Measurements from ENCODE around the gene GTF2H3.

The GTF2H3 gene

DNA sequence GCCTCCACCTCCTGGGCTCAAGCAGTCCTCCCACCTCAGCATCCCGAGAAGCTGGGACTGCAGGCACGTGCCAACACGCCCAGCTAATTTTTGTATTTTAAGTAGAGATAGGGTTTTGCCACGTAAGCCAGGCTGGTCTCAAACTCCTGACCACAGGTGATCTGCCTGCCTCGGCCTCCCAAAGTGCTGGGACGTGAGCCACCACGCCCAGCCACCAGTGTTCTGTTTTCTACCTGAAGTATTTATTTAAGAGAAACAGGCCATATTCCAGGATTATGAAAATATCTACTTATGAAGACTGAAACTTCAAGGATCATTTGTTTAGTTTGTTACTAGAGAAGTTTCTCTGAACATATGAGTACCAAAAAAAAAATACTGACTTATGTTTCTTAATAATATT, 10.3 kb downstream of the GTF2H3 start:
- no peak overlapping the region for H3K9ac ChIP-seq (ENCODE audit: low read depth, low read length, poor library complexity, severe bottlenecking)
- H3K4me3 ChIP-seq (ENCODE audit: low read length, poor library complexity, severe bottlenecking): no peak overlapping the region
- no peaks in the 10 kb centered on the region for H3K9me3 ChIP-seq (ENCODE audit: insufficient read depth, low read depth, low read length)
- no peak overlapping the region for H2AFZ ChIP-seq (ENCODE audit: low read length)
- H3K79me2 ChIP-seq (ENCODE audit: insufficient read depth, low read length): no peaks in the 10 kb centered on the region
- H3F3A ChIP-seq (ENCODE audit: low read depth): no peaks in the 10 kb centered on the region
- no peaks in the 10 kb centered on the region for H3K4me1 ChIP-seq (ENCODE audit: insufficient read depth, low read length, poor library complexity, severe bottlenecking)
- no peak overlapping the region for H3K4me2 ChIP-seq (ENCODE audit: low read depth, low read length, poor library complexity, severe bottlenecking)
- H4K20me1 ChIP-seq (ENCODE audit: insufficient read depth, low read length, poor library complexity, severe bottlenecking): no peaks in the 10 kb centered on the region
- TF ChIP-seq, protein P1, sequence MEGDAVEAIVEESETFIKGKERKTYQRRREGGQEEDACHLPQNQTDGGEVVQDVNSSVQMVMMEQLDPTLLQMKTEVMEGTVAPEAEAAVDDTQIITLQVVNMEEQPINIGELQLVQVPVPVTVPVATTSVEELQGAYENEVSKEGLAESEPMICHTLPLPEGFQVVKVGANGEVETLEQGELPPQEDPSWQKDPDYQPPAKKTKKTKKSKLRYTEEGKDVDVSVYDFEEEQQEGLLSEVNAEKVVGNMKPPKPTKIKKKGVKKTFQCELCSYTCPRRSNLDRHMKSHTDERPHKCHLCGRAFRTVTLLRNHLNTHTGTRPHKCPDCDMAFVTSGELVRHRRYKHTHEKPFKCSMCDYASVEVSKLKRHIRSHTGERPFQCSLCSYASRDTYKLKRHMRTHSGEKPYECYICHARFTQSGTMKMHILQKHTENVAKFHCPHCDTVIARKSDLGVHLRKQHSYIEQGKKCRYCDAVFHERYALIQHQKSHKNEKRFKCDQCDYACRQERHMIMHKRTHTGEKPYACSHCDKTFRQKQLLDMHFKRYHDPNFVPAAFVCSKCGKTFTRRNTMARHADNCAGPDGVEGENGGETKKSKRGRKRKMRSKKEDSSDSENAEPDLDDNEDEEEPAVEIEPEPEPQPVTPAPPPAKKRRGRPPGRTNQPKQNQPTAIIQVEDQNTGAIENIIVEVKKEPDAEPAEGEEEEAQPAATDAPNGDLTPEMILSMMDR (conservative IDR thresholded peaks at IDR 0.05; ENCODE audit: low read length): no peak
- no peak for TF ChIP-seq EZH2phosphoT487 (IDR thresholded peaks at IDR 0.05; ENCODE audit: borderline replicate concordance)
- peaks cover 16% of the 10 kb centered on the region; the same call in 1 of the 2 replicates for H3K36me3 ChIP-seq (ENCODE audit: insufficient read depth, low read length)
- H3K27me3 ChIP-seq (ENCODE audit: insufficient read depth, low read length, poor library complexity, severe bottlenecking): no peaks in the 10 kb centered on the region
- H3K9me2 ChIP-seq (replicated peaks; ENCODE audit: low read depth, low read length): no peaks in the 10 kb centered on the region

DNA sequence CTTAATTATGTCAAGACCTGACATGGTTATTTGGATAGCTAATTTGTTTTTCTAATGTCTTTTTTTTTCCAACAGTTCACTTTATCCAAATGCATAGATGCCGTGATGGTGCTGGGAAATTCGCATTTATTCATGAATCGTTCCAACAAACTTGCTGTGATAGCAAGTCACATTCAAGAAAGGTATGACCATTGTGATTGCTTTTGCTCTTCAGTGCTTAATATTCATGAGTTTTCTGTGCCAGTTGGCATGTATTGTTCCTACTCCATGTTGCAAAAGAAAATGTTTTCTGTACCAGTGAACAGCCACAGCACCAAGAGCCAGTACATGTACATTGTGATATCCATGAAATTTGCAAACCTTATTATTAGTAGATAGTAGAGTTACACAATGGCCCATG, 11.8 kb downstream of the GTF2H3 start:
- no peaks in the 10 kb centered on the region for H4K20me1 ChIP-seq (ENCODE audit: insufficient read depth, low read length, poor library complexity, severe bottlenecking)
- H3K36me3 ChIP-seq (ENCODE audit: insufficient read depth, low read length): peaks cover 21% of the 10 kb centered on the region; the same call in 1 of the 2 replicates
- no peaks in the 10 kb centered on the region for H3K4me1 ChIP-seq (ENCODE audit: insufficient read depth, low read length, poor library complexity, severe bottlenecking)
- no peak overlapping the region for H3K4me2 ChIP-seq (ENCODE audit: low read depth, low read length, poor library complexity, severe bottlenecking)
- no peaks in the 10 kb centered on the region for H3F3A ChIP-seq (ENCODE audit: low read depth)
- no peaks in the 10 kb centered on the region for H3K27me3 ChIP-seq (ENCODE audit: insufficient read depth, low read length, poor library complexity, severe bottlenecking)
- H3K9me3 ChIP-seq (ENCODE audit: insufficient read depth, low read depth, low read length): no peaks in the 10 kb centered on the region
- TF ChIP-seq, protein P1 (conservative IDR thresholded peaks at IDR 0.05; ENCODE audit: low read length): no peak
- TF ChIP-seq EZH2phosphoT487 (IDR thresholded peaks at IDR 0.05; ENCODE audit: borderline replicate concordance): no peak
- no peak overlapping the region for H3K4me3 ChIP-seq (ENCODE audit: low read length, poor library complexity, severe bottlenecking)
- H2AFZ ChIP-seq (ENCODE audit: low read length): no peak overlapping the region
- H3K79me2 ChIP-seq (ENCODE audit: insufficient read depth, low read length): no peaks in the 10 kb centered on the region
- no peaks in the 10 kb centered on the region for H3K9me2 ChIP-seq (replicated peaks; ENCODE audit: low read depth, low read length)
- no peak overlapping the region for H3K9ac ChIP-seq (ENCODE audit: low read depth, low read length, poor library complexity, severe bottlenecking)

DNA sequence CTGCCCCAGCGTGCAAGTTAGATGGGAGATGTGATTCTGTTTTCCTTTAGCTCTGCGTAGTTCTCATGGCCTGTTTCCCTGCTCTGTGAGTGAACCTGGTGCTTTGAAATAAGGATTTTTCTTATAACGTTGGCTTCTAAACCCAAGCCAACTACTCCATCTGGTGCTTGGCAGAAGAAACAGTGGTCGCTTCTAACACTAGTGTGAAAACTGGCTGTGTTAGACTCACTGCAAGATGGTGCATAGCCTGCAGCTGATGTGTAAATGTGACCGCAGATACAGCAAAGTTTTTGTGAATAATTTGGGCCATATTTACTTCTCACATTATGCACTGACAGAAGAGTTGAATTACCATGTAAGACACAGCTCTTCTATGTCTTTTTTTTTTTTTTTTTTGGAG, 12.2 kb downstream of the GTF2H3 start:
- no peak overlapping the region for H3K9ac ChIP-seq (ENCODE audit: low read depth, low read length, poor library complexity, severe bottlenecking)
- TF ChIP-seq EZH2phosphoT487 (IDR thresholded peaks at IDR 0.05; ENCODE audit: borderline replicate concordance): no peak
- TF ChIP-seq, protein P1 (conservative IDR thresholded peaks at IDR 0.05; ENCODE audit: low read length): no peak
- peaks cover 21% of the 10 kb centered on the region; the same call in 1 of the 2 replicates for H3K36me3 ChIP-seq (ENCODE audit: insufficient read depth, low read length)

More for the DNA sequence above, 12.2 kb downstream of the GTF2H3 start:
- Histone ChIP-seq H2AFZ (ENCODE audit: low read length) (no peak overlapping the region), H3K9me3 (ENCODE audit: insufficient read depth, low read depth, low read length) (no peaks in the 10 kb centered on the region), H4K20me1 (ENCODE audit: insufficient read depth, low read length, poor library complexity, severe bottlenecking) (no peaks in the 10 kb centered on the region), H3K79me2 (ENCODE audit: insufficient read depth, low read length) (no peaks in the 10 kb centered on the region), H3K9me2 (replicated peaks; ENCODE audit: low read depth, low read length) (no peaks in the 10 kb centered on the region), H3K4me2 (ENCODE audit: low read depth, low read length, poor library complexity, severe bottlenecking) (no peak overlapping the region), H3F3A (ENCODE audit: low read depth) (no peaks in the 10 kb centered on the region), H3K4me3 (ENCODE audit: low read length, poor library complexity, severe bottlenecking) (no peak overlapping the region), H3K27me3 (ENCODE audit: insufficient read depth, low read length, poor library complexity, severe bottlenecking) (no peaks in the 10 kb centered on the region), H3K4me1 (ENCODE audit: insufficient read depth, low read length, poor library complexity, severe bottlenecking) (no peaks in the 10 kb centered on the region)
